ENCODE data around the gene IL4R. TPM values are rescaled to one million over a fixed set of nuclear protein-coding genes. Genes with fewer than 3 reads are reported as not detected.
"Not testable (repeated sequence)": the region's sequence is repeated elsewhere in the genome, so short reads cannot be mapped to it uniquely, and the experiment has no call there.

The IL4R gene
- total RNA-seq, 1 donor from 2014 or later: 34.5 TPM

DNA sequence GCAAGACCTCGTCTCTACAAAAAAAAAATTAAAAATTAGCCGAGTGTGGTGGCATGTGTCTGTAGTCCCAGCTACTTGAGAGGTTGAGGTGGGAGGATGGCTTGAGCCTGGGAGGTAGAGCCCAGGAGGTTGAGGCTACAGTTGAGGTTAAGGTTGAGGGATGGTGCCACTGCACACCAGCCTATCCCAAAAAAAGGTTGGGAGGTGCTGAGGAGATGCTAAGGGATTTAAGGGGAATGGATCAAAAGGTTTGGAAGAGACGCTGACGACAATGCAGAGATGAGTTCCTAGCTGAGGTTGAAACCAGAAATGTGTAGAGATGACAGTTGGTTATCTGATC, 40.5 kb upstream of the IL4R start:
- Mint-ChIP-seq H3K27me3 (ENCODE audit: unreplicated experiment) (no peaks in the 10 kb centered on the region), H3K9me3 (ENCODE audit: unreplicated experiment) (no peaks in the 10 kb centered on the region), H3K4me3 (ENCODE audit: unreplicated experiment) (no peak overlapping the region), H3K4me1 (ENCODE audit: unreplicated experiment) (peaks cover 7% of the 10 kb centered on the region), H3K27ac (ENCODE audit: unreplicated experiment) (no peak overlapping the region), H3K36me3 (ENCODE audit: unreplicated experiment) (no peaks in the 10 kb centered on the region)
- no peak for TF ChIP-seq CTCF (IDR thresholded peaks at IDR 0.05)
- DNase-seq (ENCODE audit: extremely low spot score, unreplicated experiment): peak; percentile 21

DNA sequence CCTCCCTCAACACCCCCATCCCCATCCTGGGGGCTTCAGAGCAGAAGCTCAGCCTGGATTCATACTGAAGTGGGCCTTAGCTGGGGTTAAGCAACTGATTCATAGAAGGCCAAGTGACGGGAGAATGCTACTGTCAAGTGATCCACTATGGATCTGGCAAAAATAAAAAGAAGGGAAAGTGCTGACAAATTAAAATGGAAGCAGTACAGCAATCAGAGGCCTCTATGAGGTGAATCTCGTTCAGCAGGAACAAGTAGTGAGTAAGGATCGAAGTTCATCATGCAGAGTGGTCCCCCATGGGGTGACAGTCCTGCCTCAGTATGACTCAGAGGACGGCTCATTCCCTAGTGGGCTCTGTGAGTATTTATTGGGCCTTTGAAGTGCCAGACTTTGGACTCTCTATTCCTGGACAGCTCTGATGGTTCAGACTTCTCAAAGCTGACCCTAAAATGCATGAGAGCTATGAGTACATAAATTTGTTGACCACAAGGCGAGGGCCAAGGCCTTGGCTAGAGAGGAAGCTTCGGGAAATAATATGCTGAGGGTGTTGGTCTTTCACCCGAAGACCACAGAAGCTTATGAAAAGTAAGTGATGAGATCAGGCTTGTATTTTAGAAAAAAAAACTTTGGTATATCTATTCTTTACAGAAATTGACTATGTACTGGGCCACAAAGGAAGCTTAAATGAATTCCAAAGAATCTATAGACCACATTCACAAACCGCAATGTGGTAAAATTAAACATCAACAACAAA, 39.9 kb upstream of the IL4R start:
- no peaks in the 10 kb centered on the region for H3K27me3 Mint-ChIP-seq (ENCODE audit: unreplicated experiment)

GRCh38 chr16:27274424-27274874, 39.3 kb upstream of the IL4R start:
- H3K4me1 Mint-ChIP-seq (ENCODE audit: unreplicated experiment); H3K4me3 Mint-ChIP-seq (ENCODE audit: unreplicated experiment); H3K27me3 Mint-ChIP-seq (ENCODE audit: unreplicated experiment); H3K9me3 Mint-ChIP-seq (ENCODE audit: unreplicated experiment); H3K36me3 Mint-ChIP-seq (ENCODE audit: unreplicated experiment); H3K27ac Mint-ChIP-seq (ENCODE audit: unreplicated experiment): not testable (repeated sequence)
- DNase-seq (ENCODE audit: extremely low spot score, unreplicated experiment): peak; percentile 44

More for the DNA sequence above, 39.9 kb upstream of the IL4R start:
- no peaks in the 10 kb centered on the region for H3K9me3 Mint-ChIP-seq (ENCODE audit: unreplicated experiment)
- peak; percentile 64 for DNase-seq (ENCODE audit: extremely low spot score, unreplicated experiment)
- H3K4me3 Mint-ChIP-seq (ENCODE audit: unreplicated experiment): no peak overlapping the region
- no peak for TF ChIP-seq CTCF (IDR thresholded peaks at IDR 0.05)
- no peaks in the 10 kb centered on the region for H3K36me3 Mint-ChIP-seq (ENCODE audit: unreplicated experiment)
- peaks cover 5% of the 10 kb centered on the region for H3K4me1 Mint-ChIP-seq (ENCODE audit: unreplicated experiment)
- no peak overlapping the region for H3K27ac Mint-ChIP-seq (ENCODE audit: unreplicated experiment)

DNA sequence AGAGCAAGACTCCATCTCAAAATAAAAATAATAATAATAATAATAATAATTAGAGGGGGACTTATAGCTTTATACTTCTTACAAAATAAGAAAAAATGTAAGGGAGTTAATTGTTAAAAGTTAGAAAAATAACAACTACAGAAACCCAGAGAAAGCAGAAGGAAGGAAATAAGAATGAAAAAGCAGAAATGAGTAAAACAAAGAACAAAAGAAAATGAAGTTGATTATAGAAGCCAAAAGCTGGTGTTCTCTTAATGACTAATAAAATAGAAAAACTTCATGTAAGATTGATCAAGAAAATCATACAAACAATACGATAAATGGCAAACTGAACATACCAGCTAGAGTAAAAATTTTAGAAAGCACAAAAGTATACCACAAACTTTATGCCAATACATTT, 38.4 kb upstream of the IL4R start:
- no peaks in the 10 kb centered on the region for H3K36me3 Mint-ChIP-seq (ENCODE audit: unreplicated experiment)
- H3K4me3 Mint-ChIP-seq (ENCODE audit: unreplicated experiment): no peak overlapping the region
- peaks cover 5% of the 10 kb centered on the region for H3K4me1 Mint-ChIP-seq (ENCODE audit: unreplicated experiment)
- no peak for TF ChIP-seq CTCF (IDR thresholded peaks at IDR 0.05)
- no peaks in the 10 kb centered on the region for H3K27me3 Mint-ChIP-seq (ENCODE audit: unreplicated experiment)
- H3K9me3 Mint-ChIP-seq (ENCODE audit: unreplicated experiment): no peaks in the 10 kb centered on the region
- no peak overlapping the region for H3K27ac Mint-ChIP-seq (ENCODE audit: unreplicated experiment)
- no peak for DNase-seq (ENCODE audit: extremely low spot score, unreplicated experiment)

- H3K27me3 Mint-ChIP-seq (ENCODE audit: unreplicated experiment): no peaks in the 10 kb centered on the region
- no peak overlapping the region for H3K27ac Mint-ChIP-seq (ENCODE audit: unreplicated experiment)
- H3K36me3 Mint-ChIP-seq (ENCODE audit: unreplicated experiment): no peaks in the 10 kb centered on the region
- TF ChIP-seq CTCF (IDR thresholded peaks at IDR 0.05): no peak
- H3K4me3 Mint-ChIP-seq (ENCODE audit: unreplicated experiment): no peak overlapping the region
- DNase-seq (ENCODE audit: extremely low spot score, unreplicated experiment): no peak
- peaks cover 18% of the 10 kb centered on the region for H3K4me1 Mint-ChIP-seq (ENCODE audit: unreplicated experiment)
- no peaks in the 10 kb centered on the region for H3K9me3 Mint-ChIP-seq (ENCODE audit: unreplicated experiment)
Measured at GRCh38 chr16:27281243-27281642, 32.5 kb upstream of the IL4R start.
